ENCODE data around the gene STX4. TPM values are rescaled to one million over a fixed set of nuclear protein-coding genes. Genes with fewer than 3 reads are reported as not detected.

Gene STX4
- total RNA-seq, 1 experiment from 2014 or later: 26.0 TPM

DNA sequence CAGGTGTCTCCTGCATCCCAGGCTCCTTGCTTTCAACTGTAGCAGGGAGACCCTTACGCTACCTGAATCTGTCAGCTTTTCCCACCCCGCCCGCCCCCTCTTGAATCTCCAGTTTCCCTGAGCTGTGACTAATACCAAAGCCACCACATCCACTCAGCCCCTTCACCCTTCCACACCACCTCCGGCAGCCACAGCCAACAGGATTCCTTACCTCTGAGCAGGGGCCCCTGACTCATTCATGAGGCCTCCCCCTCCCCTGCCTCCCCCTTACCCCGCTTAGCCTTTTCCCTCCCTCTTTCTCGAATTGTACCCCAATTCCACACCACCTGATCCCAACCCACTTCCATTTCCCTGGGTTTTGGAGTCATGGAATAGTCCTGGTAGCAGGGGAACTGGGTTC, 25.2 kb upstream of the STX4 start:
- POLR2A ChIA-PET: no interaction called here
- DNase-seq (ENCODE audit: low read depth, low spot score): no peak
- no TSS peak for BruUV-seq (replicated peaks)

More for the DNA sequence above, 25.2 kb upstream of the STX4 start:
- Histone ChIP-seq H3K9ac (ENCODE audit: low read length) (no peak overlapping the region), H3K9me3 (ENCODE audit: control insufficient read depth in 1 of 2, insufficient read depth in 1 of 2, low read depth in 1 of 2, low read length in 2 of 2) (no peaks in the 10 kb centered on the region), H2AFZ (ENCODE audit: low read depth, low read length, poor library complexity, severe bottlenecking) (no peak overlapping the region), H4K20me1 (ENCODE audit: insufficient read depth) (no peaks in the 10 kb centered on the region), H3K27ac (ENCODE audit: low read depth, low read length) (no peak overlapping the region), H3K4me2 (ENCODE audit: low read length) (peak overlapping the region; percentile 4; the same call in 1 of the 2 replicates), H3K79me2 (ENCODE audit: insufficient read depth, low read length) (no peaks in the 10 kb centered on the region), H3K4me3 (replicated peaks in 1 of 2; ENCODE audit: low read depth in 1 of 2, low read length in 2 of 2) (no peak overlapping the region), H3K27me3 (ENCODE audit: insufficient read depth, low read length) (peaks cover 7% of the 10 kb centered on the region; the same call in 1 of the 2 replicates), H3K4me1 (ENCODE audit: control insufficient read depth in 1 of 2, insufficient read depth in 2 of 2, low read length in 2 of 2) (peaks cover 0 to 8% of the 10 kb centered on the region in 2 experiments; a peak in 2 of 4 replicates), H3K9me2 (ENCODE audit: insufficient read depth) (no peaks in the 10 kb centered on the region), H3K36me3 (ENCODE audit: control insufficient read depth in 1 of 2, insufficient read depth in 2 of 2, low read length in 2 of 2) (no peaks in the 10 kb centered on the region)
- TF ChIP-seq EGR1 (IDR thresholded peaks at IDR 0.05; ENCODE audit: low read depth): no peak
- no peak for TF ChIP-seq FOSL1 (IDR thresholded peaks at IDR 0.05; ENCODE audit: low read depth)
- no peak for TF ChIP-seq POLR2AphosphoS5 (IDR thresholded peaks at IDR 0.05; ENCODE audit: low read depth, low read length)
- TF ChIP-seq RAD21 (IDR thresholded peaks at IDR 0.05; ENCODE audit: low read depth): no peak
- TF ChIP-seq EZH2phosphoT487 (IDR thresholded peaks at IDR 0.05; ENCODE audit: borderline replicate concordance): no peak
- TF ChIP-seq ZBTB33 (IDR thresholded peaks at IDR 0.05; ENCODE audit: extremely low read depth, insufficient replicate concordance, low read length): no peak
- no peak for TF ChIP-seq YY1 (IDR thresholded peaks at IDR 0.05; ENCODE audit: extremely low read depth, insufficient replicate concordance, low read depth, low read length)
- TF ChIP-seq TCF7L2 (IDR thresholded peaks at IDR 0.05; ENCODE audit: borderline replicate concordance, extremely low read depth, insufficient read depth, insufficient read length): no peak
- TF ChIP-seq EZH2 (IDR thresholded peaks at IDR 0.05): no peak
- TF ChIP-seq POLR2A (IDR thresholded peaks at IDR 0.05; ENCODE audit: borderline replicate concordance, extremely low read depth, insufficient read depth, insufficient read length): no peak
- TF ChIP-seq JUND (IDR thresholded peaks at IDR 0.05): no peak
- no peak for TF ChIP-seq ELF1 (IDR thresholded peaks at IDR 0.05; ENCODE audit: borderline replicate concordance, low read depth)
- no peak for TF ChIP-seq CBX3 (IDR thresholded peaks at IDR 0.05; ENCODE audit: low read depth)
- no peak for TF ChIP-seq CEBPB (IDR thresholded peaks at IDR 0.05; ENCODE audit: low read depth)
- no peak for TF ChIP-seq SP1 (IDR thresholded peaks at IDR 0.05; ENCODE audit: low read depth)
- TF ChIP-seq ZFX (IDR thresholded peaks at IDR 0.05): no peak
- TF ChIP-seq, protein P1, sequence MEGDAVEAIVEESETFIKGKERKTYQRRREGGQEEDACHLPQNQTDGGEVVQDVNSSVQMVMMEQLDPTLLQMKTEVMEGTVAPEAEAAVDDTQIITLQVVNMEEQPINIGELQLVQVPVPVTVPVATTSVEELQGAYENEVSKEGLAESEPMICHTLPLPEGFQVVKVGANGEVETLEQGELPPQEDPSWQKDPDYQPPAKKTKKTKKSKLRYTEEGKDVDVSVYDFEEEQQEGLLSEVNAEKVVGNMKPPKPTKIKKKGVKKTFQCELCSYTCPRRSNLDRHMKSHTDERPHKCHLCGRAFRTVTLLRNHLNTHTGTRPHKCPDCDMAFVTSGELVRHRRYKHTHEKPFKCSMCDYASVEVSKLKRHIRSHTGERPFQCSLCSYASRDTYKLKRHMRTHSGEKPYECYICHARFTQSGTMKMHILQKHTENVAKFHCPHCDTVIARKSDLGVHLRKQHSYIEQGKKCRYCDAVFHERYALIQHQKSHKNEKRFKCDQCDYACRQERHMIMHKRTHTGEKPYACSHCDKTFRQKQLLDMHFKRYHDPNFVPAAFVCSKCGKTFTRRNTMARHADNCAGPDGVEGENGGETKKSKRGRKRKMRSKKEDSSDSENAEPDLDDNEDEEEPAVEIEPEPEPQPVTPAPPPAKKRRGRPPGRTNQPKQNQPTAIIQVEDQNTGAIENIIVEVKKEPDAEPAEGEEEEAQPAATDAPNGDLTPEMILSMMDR (IDR thresholded peaks at IDR 0.05 in 2 of 3, conservative IDR thresholded peaks at IDR 0.05 in 1 of 3; ENCODE audit: borderline replicate concordance in 1 of 3, insufficient read depth in 1 of 3, low read depth in 2 of 3, low read length in 2 of 3): no peak
- TF ChIP-seq SIN3A (IDR thresholded peaks at IDR 0.05; ENCODE audit: low read depth): no peak
- TF ChIP-seq, protein P2, sequence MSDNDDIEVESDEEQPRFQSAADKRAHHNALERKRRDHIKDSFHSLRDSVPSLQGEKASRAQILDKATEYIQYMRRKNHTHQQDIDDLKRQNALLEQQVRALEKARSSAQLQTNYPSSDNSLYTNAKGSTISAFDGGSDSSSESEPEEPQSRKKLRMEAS (IDR thresholded peaks at IDR 0.05): no peak
- TF ChIP-seq SRF (IDR thresholded peaks at IDR 0.05; ENCODE audit: low read depth): no peak
- CTCF ChIA-PET: no interaction called here
- no peak; the same call in 1 of the 2 replicates for ATAC-seq
- RAD21 ChIA-PET (ENCODE audit: low non-redundant PET in 1 of 2, low total read pairs in 2 of 2, uncharacterized antibody in 2 of 2, unreplicated experiment in 2 of 2): no interaction called here
- intact Hi-C loops (cut with micrococcal nuclease): no loop called here
